Neural cell (in vitro differentiated cells): ENCODE measurements around the gene SIAE. TPM values are rescaled to one million over a fixed set of nuclear protein-coding genes. Genes with fewer than 3 reads are reported as not detected.

Experiments
- H2AFZ ChIP-seq: fragments of 200-600, 300-800 bp; sonication (generic), shearing (Covaris generic); 2 replicates; pipeline ENCODE4 v1.6.0; 2014; ENCODE audit warnings: low read depth, mild to moderate bottlenecking, antibody characterized with exemption, low read length, moderate library complexity
- H3F3A ChIP-seq: fragments of 200-600 bp; shearing (Covaris generic); 2 replicates; pipeline ENCODE4 v1.6.1; 2016; ENCODE audit warnings: mild to moderate bottlenecking, moderate library complexity, mixed read lengths, antibody characterized with exemption, low read length; ENCODE audit not compliant: insufficient read depth, poor library complexity, severe bottlenecking
- H3K27ac ChIP-seq: fragments of 200-600, 300-800 bp; sonication (generic), shearing (Covaris generic); 2 replicates; pipeline ENCODE4 v1.5.1; 2014; ENCODE audit warnings: mild to moderate bottlenecking, low read length, moderate library complexity
- H3K27me3 ChIP-seq: fragments of 300-800, 200-600 bp; sonication (generic), shearing (Covaris generic); 2 replicates; pipeline ENCODE4 v1.6.0; 2014; ENCODE audit warnings: mild to moderate bottlenecking, low read depth, low read length, moderate library complexity; ENCODE audit not compliant: insufficient read depth
- H3K36me3 ChIP-seq: fragments of 300-800, 200-600 bp; sonication (generic), shearing (Covaris generic); 2 replicates; pipeline ENCODE4 v1.5.1; 2014; ENCODE audit warnings: mild to moderate bottlenecking, antibody characterized with exemption, low read length, moderate library complexity; ENCODE audit not compliant: insufficient read depth
- H3K4me2 ChIP-seq: fragments of 300-800, 200-600 bp; sonication (generic), shearing (Covaris generic); 2 replicates; pipeline ENCODE4 v1.6.0; 2014; ENCODE audit warnings: mild to moderate bottlenecking, low read length
- H3K4me3 ChIP-seq: fragments of 300-800, 200-600 bp; sonication (generic), shearing (Covaris generic); 2 replicates; pipeline ENCODE4 v1.5.1; 2014; ENCODE audit warnings: mild to moderate bottlenecking, low read length, moderate library complexity
- H3K79me2 ChIP-seq: fragments of 200-600 bp; shearing (Covaris generic); replicated peaks from 2 replicates; pipeline ENCODE4 v1.6.0; 2014; ENCODE audit warnings: mild to moderate bottlenecking, low read length, moderate library complexity; ENCODE audit not compliant: insufficient read depth
- H3K9ac ChIP-seq: fragments of 300-800, 200-600 bp; sonication (generic), shearing (Covaris generic); 2 replicates; pipeline ENCODE4 v1.6.1; 2016; ENCODE audit warnings: mild to moderate bottlenecking, low read length, mixed read lengths
- H3K9me2 ChIP-seq: fragments of 200-600 bp; shearing (Covaris generic); 2 replicates; pipeline ENCODE4 v1.6.1; 2016; ENCODE audit warnings: mild to moderate bottlenecking, low read length, mixed read lengths; ENCODE audit not compliant: insufficient read depth
- H3K9me3 ChIP-seq: fragments of 200-600, 300-800 bp; sonication (generic), shearing (Covaris generic); 2 replicates; pipeline ENCODE4 v1.6.1; 2016; ENCODE audit warnings: mild to moderate bottlenecking, mixed run types, low read length, moderate library complexity, mixed read lengths
- H4K20me1 ChIP-seq: fragments of 200-600 bp; shearing (Covaris generic); 2 replicates; pipeline ENCODE4 v1.6.1; 2016; ENCODE audit warnings: mild to moderate bottlenecking, mixed run types; ENCODE audit not compliant: insufficient read depth
- CTCF ChIP-seq: fragments of 450-650 bp; IDR thresholded peaks from 2 replicates; pipeline ENCODE4 v1.5.1; 2014; ENCODE audit warnings: antibody characterized with exemption, mild to moderate bottlenecking, moderate library complexity; ENCODE audit not compliant: poor library complexity, severe bottlenecking
- EP300 ChIP-seq: fragments of 450-650 bp; conservative IDR thresholded peaks from 2 replicates; pipeline ENCODE4 v1.6.1; 2014; ENCODE audit warnings: antibody characterized with exemption, mild to moderate bottlenecking, moderate library complexity; ENCODE audit not compliant: poor library complexity, severe bottlenecking
- EZH2 ChIP-seq: fragments of 200-600, 300-800 bp; shearing (Covaris generic), sonication (generic); IDR thresholded peaks from 2 replicates; pipeline ENCODE4 v1.6.1; 2014; ENCODE audit warnings: antibody characterized with exemption, low read length, borderline replicate concordance, mild to moderate bottlenecking; ENCODE audit not compliant: insufficient read depth, poor library complexity, severe bottlenecking
- MXI1 ChIP-seq: fragments of 450-650 bp; conservative IDR thresholded peaks from 2 replicates; pipeline ENCODE4 v1.6.1; 2014; ENCODE audit warnings: antibody characterized with exemption, mild to moderate bottlenecking; ENCODE audit not compliant: poor library complexity, severe bottlenecking
- POLR2AphosphoS5 ChIP-seq: IDR thresholded peaks from 2 replicates; pipeline ENCODE4 v1.6.1; 2012
- RAD21 ChIP-seq: fragments of 450-650 bp; conservative IDR thresholded peaks from 2 replicates; pipeline ENCODE4 v1.6.1; 2014; ENCODE audit warnings: antibody characterized with exemption, mild to moderate bottlenecking, moderate library complexity
- REST ChIP-seq: IDR thresholded peaks from 2 replicates; pipeline ENCODE4 v1.6.1; 2012; ENCODE audit warnings: borderline replicate concordance
- SMC3 ChIP-seq: fragments of 450-650 bp; conservative IDR thresholded peaks from 2 replicates; pipeline ENCODE4 v1.6.1; 2014; ENCODE audit warnings: antibody characterized with exemption, mild to moderate bottlenecking, moderate library complexity; ENCODE audit not compliant: poor library complexity
- TAF1 ChIP-seq: IDR thresholded peaks from 2 replicates; pipeline ENCODE4 v1.6.1; 2012; ENCODE audit warnings: low read depth
- polyA plus RNA-seq: library from polyadenylated mRNA; depleted of rRNA; stranded (reverse); fragments of >200 nt; gene quantifications from 2 replicates; pipeline ENCODE4 v1.2.3, GENCODE V29; 2014

Gene SIAE
- polyA plus RNA-seq, 1 donor from 2014 or later: 4.0 TPM

GRCh38 chr11:124643605-124644425 lies 29.7 kb downstream of the SIAE start:
- Histone ChIP-seq H3K4me3 (no peak overlapping the region), H3K9ac (no peak overlapping the region), H3K9me2 (no peaks in the 10 kb centered on the region), H3K9me3 (no peaks in the 10 kb centered on the region), H3K36me3 (no peaks in the 10 kb centered on the region), H3K79me2 (no peaks in the 10 kb centered on the region), H3K27ac (no peak overlapping the region), H3F3A (no peaks in the 10 kb centered on the region), H3K27me3 (no peaks in the 10 kb centered on the region), H4K20me1 (no peaks in the 10 kb centered on the region), H2AFZ (no peak overlapping the region), H3K4me2 (no peak overlapping the region)
- TF ChIP-seq TAF1 (no peak), MXI1 (no peak), EP300 (no peak), REST (no peak), SMC3 (no peak), POLR2AphosphoS5 (no peak), EZH2 (no peak), RAD21 (no peak), CTCF (no peak)

- no peak overlapping the region for H2AFZ ChIP-seq
- H3K79me2 ChIP-seq: no peaks in the 10 kb centered on the region
- TF ChIP-seq TAF1: no peak
- no peak for TF ChIP-seq POLR2AphosphoS5
- TF ChIP-seq RAD21: no peak
- TF ChIP-seq EP300: no peak
- TF ChIP-seq SMC3: no peak
- no peak for TF ChIP-seq MXI1
- TF ChIP-seq CTCF: no peak
- no peak for TF ChIP-seq EZH2
- no peak for TF ChIP-seq REST
- H3K9ac ChIP-seq: no peak overlapping the region
- H3K27ac ChIP-seq: no peak overlapping the region
- H3K9me2 ChIP-seq: no peaks in the 10 kb centered on the region
- H3K27me3 ChIP-seq: no peaks in the 10 kb centered on the region
- no peaks in the 10 kb centered on the region for H3F3A ChIP-seq
- H3K36me3 ChIP-seq: no peaks in the 10 kb centered on the region
- H4K20me1 ChIP-seq: no peaks in the 10 kb centered on the region
- no peak overlapping the region for H3K4me2 ChIP-seq
- H3K9me3 ChIP-seq: no peaks in the 10 kb centered on the region
- H3K4me3 ChIP-seq: no peak overlapping the region
Measured at GRCh38 chr11:124643042-124643604, 30.4 kb downstream of the SIAE start.
